ENCODE results near the gene PPP2R1A.
A peak's percentile ranks its signal among the peaks of the same experiment; 100 is the strongest.

The PPP2R1A gene

DNA sequence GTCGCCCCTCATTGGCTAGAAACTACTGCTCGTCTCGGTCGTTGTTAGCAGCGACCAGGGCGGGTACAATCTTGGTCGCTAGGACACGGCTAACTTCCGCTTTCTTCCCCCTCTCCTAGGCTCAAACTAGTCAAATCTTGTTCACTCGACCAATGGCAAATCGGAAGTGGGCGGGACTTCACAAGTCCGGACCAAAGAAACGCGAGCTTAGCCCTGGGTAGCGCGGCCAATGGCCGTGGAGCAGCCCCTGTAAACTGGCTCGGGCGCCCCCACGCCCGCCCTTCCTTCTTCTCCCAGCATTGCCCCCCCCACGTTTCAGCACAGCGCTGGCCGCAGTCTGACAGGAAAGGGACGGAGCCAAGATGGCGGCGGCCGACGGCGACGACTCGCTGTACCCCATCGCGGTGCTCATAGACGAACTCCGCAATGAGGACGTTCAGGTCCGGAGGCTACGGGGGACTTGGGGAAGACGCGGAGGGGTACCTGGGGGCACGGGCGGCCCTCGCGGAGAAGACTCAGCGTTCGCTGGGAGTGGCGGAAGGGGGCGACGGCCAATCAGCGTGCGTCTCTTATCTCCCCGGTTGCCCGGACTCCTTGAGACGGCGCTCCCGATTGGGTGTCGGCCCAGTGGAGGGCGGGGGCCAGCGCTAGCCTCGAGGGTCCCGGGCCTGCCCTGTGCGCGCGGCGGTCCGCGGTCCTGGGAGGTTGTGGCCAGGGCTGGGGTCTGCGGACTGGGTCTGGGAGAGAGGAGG lies at the start of gene PPP2R1A:
PPP2R1A (plus strand) TSS at position 318 of the 752 bp plus-strand sequence; CDS start at position 363, 45 bp downstream.
- peak; percentile 100 for DNase-seq (ENCODE audit: low spot score)

- no peak for DNase-seq (ENCODE audit: low spot score)
Observed at GRCh38 chr19:52141203-52141602, 48.6 kb upstream of the PPP2R1A start.

- no peak for DNase-seq (ENCODE audit: low spot score)
Observed at GRCh38 chr19:52142001-52142595, 47.8 kb upstream of the PPP2R1A start.

- DNase-seq (ENCODE audit: low spot score) = no peak
Observed at GRCh38 chr19:52148256-52148655, 41.6 kb upstream of the PPP2R1A start.

- no peak for DNase-seq (ENCODE audit: low spot score)
Observed at GRCh38 chr19:52155596-52156359, 34.1 kb upstream of the PPP2R1A start.

DNA sequence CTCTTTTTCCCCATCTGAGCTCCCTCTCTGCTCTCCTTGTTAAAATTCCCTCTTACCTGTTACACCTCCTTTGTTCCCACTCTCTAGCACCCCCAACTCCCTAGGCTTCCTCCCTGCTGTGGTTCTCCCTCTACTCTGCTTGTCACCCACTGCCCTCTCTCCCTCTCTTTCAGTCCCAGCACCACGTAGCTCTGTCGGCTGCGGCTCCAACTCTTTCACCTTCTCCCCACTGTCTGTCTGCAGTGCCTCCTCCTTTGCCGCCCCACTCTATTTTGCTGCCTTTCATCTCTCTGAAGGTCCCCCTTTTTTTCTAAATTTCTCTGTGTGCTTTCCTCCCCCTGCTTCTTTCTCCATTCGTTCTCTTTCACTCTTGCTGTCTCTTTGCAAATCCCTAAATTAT lies 19.5 kb upstream of the PPP2R1A start:
- DNase-seq (ENCODE audit: low spot score) = no peak

GRCh38 chr19:52170863-52171320 lies 19.0 kb upstream of the PPP2R1A start:
- DNase-seq (ENCODE audit: low spot score) = no peak

- peak; percentile 94 for DNase-seq (ENCODE audit: low spot score)
Observed at GRCh38 chr19:52171321-52172169, 18.3 kb upstream of the PPP2R1A start, which contains the start of gene ZNF836. ZNF836 (minus strand) TSS chr19:52171621; CDS start chr19:52168072, 3,549 bp downstream.

DNA sequence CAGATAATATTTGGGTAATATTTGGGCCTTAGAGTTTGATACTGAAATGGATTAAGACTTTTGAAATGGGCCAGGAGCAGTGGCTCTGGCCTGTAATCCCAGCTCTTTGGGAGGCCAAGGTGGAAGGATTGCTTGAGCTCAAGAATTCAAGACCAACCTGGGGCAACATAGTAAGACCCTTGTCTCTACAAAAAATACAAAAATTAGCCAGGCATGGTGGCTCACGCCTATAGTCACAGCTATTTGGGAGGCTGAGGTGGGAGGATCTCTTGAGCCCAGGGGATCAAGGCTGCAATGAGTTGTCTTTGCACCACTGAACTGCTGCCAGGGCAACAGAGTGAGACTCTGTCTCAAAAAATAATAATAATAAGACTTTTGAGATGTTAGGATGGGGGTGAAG lies 17.5 kb upstream of the PPP2R1A start:
- no peak for DNase-seq (ENCODE audit: low spot score)

GRCh38 chr19:52176574-52176973 lies 13.3 kb upstream of the PPP2R1A start:
- no peak for DNase-seq (ENCODE audit: low spot score)

DNA sequence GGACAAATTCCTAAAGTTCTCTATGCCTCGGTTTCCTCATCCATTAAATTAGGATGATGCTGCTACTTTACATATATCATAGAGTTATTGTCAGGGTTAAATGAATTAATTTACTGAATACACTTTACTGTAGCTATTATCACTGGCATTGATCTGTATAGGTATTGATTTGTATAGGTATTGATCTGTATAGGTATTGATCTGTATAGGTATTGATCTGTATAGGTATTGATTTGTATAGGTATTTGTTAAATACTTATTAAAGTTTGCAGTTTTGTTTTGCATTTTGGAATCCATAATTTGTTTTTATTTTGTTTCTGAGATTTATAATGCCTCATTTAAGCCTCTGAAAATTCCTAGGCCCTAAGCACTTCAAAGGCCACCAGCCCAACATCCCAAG lies 2.4 kb upstream of the PPP2R1A start:
- DNase-seq (ENCODE audit: low spot score) = no peak

DNA sequence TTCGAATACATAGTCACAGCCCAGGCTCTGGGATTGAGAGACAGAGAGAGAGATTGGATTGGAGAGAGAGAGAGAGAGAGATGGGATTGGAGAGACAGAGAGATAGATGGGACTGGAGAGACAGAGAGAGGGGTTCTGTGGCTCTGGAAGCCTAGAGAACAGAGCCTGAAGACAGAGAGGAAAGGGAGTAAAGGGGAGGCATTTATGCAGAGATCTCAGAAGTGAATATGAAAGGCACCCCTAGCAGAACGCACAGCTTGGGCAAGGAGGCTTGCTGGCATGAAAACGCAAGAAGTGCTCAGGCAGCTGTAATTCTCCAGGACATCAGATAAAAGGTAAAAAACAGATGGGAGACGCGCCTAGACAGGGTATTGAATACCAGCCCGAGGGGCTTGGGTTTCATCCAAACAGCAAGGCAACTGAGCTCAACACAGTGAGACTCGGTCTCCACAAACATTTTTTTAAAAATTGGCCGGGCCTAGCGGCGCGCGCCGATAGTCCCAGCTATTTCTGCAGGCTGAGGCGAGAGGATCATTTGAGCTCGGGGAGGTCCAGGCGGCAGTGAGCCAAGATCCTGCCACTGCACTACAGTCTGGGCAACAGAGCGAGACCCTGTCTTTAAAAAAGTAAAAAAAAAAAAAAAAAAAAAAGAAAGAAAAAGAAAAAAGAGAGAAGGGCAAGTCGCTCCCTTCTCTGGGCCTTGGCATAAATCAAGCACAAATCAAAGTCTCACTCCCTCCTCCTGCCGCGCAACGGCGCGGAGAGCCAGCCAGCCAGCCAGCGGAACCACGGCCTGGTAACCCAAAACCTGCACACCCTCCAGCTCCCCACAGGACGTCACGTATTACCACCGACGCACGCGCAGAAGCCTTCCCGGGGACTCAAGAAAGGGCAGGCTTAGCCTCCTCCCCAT lies 774 bp upstream of the PPP2R1A start:
- DNase-seq (ENCODE audit: low spot score) = no peak

DNA sequence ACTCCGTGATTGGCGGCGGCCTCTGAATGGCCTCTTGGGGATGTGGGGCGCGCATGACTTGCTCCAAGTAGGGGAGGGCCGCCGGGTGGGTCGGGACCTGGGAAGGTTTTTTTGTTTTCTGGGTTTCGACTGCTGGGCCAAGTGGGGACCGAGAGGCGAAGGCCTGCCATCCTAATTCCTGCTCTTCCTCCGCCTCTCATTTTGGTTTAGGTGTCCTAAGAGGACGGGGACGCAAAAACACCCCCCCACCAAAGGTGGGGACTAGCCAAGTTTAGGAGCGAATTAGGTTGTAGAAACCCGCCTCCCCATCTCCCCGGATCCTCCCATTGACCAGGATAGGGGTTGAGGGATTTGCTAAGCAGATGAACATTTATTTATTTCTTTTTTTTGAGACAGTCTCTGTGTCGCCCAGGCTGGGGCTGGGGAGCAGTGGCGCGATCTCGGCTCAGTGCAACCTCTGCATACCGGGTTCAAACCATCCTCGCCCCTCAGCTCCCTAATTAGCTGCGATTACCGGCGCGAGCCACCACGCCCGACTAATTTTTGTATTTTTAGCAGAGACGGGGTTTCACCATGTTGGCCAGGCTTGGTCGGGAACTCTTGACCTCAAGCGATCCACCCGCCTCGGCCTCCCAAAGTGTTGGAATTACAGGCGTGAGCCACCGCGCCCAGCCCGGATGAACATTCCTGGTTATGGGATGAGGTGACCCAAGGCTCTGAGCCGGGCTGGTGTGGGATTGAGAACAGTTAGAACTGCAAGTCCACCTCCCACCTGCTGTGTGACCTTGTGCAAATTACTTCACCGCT lies 838 bp downstream of the PPP2R1A start:
- no peak for DNase-seq (ENCODE audit: low spot score)

- no peak for DNase-seq (ENCODE audit: low spot score)
Observed at GRCh38 chr19:52191389-52191788, 1.5 kb downstream of the PPP2R1A start.

- no peak for DNase-seq (ENCODE audit: low spot score)
Observed at GRCh38 chr19:52191951-52192350, 2.1 kb downstream of the PPP2R1A start.

- DNase-seq (ENCODE audit: low spot score) = no peak
Observed at GRCh38 chr19:52196256-52196967, 6.6 kb downstream of the PPP2R1A start.

GRCh38 chr19:52197964-52198363 lies 8.1 kb downstream of the PPP2R1A start:
- no peak for DNase-seq (ENCODE audit: low spot score)

GRCh38 chr19:52198678-52199077 lies 8.8 kb downstream of the PPP2R1A start:
- DNase-seq (ENCODE audit: low spot score) = no peak

DNA sequence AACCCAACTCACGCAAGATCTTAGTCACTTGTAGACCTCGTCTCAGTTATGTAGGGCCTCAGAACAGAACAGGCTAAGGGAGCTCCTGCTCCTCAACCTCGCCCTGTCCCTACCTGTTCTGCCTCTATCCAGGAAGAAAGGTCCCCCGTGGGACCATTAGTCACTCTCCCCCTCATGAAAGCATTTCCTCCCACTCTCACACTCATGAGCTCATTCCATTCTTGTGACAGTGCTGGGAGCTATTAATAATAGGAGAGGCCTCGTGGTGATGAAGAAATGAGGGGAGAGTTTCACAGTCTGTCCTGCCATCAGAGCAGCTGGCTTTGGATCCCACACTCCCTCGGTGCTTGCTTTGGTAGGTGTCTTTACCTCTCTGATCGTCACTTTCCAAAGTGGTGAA lies 10.2 kb downstream of the PPP2R1A start:
- no peak for DNase-seq (ENCODE audit: low spot score)

All from CD4-positive, alpha-beta T cell treated with Interleukin-15 for 4 hours (primary cell).